HG02970 (cell line): ENCODE data around the gene CACNA2D2.
A peak's percentile ranks its signal among the peaks of the same experiment; 100 is the strongest.

ENCODE experiments used
- ATAC-seq: cut with Tn5 transposase; IDR thresholded peaks from one replicate; pipeline ENCODE4 v1.9.1; 2021; ENCODE audit warnings: mild to moderate bottlenecking, moderate library complexity, moderate number of reproducible peaks; ENCODE audit not compliant: unreplicated experiment, low FRiP score

CACNA2D2 gene

DNA sequence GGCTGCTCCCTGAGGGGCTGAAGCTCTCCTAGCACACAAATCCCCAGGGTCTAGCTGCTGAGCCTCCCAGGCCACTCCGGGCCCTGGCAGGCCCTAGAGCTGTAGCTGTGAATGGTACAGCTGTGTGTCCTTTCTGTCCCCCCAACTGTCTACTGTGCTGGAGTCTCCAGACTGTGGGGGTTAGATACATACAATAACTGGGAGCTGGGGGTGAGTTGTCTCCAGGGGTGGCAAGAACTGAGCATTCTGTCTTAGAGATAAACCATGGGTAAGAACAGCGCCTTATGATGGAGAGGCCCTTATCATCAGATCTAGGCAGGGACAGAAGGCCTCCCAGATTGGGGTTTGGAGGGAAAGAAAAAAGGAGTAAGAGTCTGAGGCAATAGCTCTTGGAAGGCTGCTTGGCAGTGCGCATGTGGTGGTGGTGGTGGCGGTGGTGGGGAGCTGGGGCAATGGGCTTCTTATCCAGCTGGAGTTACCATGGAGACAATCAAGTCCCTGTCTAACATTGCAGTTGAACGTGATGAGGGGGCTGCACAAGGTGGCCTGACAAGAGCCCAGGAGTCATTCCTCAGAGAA is 149.2 kb downstream of the CACNA2D2 start:
- no peak for ATAC-seq

DNA sequence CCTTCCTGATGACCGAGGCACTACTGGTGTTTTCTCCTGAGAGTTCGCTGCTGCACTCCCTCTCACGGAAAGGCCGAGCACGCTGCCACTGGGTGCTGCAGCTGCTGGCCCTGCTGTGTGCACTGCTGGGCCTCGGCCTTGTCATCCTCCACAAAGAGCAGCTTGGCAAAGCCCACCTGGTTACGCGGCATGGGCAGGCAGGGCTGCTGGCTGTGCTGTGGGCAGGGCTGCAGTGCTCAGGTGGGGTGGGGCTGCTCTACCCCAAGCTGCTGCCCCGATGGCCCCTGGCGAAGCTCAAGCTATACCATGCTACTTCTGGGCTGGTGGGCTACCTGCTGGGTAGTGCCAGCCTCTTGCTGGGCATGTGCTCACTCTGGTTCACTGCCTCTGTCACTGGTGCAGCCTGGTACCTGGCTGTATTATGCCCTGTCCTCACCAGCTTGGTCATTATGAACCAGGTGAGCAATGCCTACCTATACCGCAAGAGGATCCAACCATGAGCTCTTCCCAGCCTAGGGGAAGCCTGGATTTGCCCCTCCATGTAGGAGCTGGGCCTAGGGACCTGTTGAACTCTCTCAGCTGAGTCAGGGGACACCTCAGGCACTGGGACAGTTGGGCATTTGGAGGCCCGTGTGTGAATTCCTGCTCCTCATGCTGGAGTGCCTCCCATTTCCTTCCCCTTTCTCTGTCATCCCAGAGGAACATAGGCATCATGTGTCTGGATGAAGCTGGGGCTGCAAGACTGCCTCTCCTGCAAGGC is 150.0 kb downstream of the CACNA2D2 start:
- no peak for ATAC-seq

DNA sequence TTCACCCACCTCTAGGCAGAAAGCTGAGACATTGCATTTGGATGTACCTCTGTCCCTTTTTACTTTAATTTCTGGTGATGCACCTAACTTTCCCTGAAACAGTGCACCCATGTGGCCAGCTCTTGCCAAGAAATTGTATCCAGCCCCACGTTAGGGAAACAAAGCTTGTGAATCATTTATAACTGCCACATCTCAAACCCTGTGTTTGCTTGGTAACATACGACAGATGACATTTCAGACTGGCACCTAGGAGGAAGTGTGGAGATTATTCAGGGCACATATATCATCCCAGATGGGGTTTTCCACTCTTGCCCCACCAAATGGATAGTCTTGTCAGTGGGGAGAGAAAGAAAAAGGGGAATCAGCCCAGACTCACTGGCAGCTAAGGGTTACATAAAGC is 150.7 kb downstream of the CACNA2D2 start:
- no peak for ATAC-seq

DNA sequence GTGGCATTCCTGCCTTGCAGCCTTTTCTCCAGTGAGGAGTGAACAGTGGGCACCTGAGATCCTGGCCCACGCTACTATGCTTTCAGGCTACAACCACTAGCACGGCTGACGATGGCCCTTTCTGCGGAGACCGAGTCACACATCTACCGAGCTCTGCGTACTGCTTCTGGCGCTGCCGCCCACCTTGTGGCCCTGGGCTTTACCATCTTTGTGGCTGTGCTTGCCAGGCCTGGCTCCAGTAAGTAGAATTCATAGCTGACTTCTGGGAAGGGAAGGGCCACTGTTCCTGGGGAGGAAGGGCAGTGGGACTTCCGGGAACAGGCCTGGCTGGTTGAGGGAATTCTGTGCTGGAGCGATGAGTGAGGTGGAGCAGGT is 152.1 kb downstream of the CACNA2D2 start:
- no peak for ATAC-seq

DNA sequence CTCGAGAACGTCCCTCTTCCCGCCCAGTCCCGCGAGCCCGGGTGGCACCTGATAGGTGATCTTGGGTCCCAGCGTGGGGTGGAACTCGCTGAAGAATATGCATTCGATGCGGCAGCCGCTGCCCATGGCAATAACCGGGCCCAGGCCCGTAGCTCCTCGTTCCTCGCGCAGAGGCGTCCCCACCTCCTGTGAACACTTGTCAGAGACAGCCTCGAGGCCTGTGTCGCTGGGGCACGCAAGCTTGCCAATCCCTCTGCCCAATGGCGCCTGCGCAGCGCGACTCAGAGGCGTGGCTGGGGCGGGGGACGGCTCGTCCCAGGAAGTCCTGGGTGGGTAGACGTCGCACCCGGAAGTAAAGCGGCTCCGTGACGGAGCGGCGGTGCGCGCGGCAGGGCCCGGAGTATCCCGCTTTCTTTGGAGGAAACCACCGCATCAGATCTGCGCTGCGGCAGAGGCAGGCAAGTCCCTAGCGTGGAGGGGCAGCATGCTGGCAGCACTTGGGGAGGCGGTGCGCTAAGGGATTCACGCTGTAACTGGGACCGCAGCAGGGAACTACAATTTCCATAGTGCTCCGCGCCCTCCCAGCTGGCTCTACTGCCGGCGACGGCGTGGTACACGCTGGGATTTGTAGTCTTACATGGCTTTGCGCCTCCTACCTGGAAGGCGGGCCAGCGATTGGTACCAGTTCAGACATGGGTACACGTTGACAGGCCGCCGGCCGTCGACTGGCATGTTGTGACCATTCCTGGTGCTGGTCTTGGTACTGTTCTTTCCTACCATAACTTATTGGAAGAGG is 152.7 kb downstream of the CACNA2D2 start, which contains the start of the genes CYB561D2 and NPRL2:
Gene CYB561D2 (plus strand): TSS at position 336 of the 796 bp plus-strand sequence. CDS start 572 bp downstream, outside the sequence.
Gene NPRL2 (minus strand): TSS at position 249 of the 796 bp plus-strand sequence. CDS start 123 bp downstream, at position 126.
- ATAC-seq: peak; percentile 79

DNA sequence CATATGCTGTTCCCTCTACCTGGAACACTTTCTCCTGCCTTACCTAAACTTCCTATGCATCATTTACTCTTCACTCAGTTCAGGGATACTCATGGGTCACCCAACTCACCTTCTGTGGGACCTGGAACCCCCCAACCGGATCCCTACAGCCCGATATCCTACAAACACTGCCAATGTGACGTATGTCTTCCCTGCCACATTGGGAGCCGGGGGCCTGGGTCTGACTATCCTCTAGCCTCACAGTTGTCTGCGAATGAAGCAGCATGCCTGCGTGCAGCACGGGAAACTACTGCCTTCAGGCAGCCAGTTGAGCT is 153.3 kb downstream of the CACNA2D2 start:
- no peak for ATAC-seq

DNA sequence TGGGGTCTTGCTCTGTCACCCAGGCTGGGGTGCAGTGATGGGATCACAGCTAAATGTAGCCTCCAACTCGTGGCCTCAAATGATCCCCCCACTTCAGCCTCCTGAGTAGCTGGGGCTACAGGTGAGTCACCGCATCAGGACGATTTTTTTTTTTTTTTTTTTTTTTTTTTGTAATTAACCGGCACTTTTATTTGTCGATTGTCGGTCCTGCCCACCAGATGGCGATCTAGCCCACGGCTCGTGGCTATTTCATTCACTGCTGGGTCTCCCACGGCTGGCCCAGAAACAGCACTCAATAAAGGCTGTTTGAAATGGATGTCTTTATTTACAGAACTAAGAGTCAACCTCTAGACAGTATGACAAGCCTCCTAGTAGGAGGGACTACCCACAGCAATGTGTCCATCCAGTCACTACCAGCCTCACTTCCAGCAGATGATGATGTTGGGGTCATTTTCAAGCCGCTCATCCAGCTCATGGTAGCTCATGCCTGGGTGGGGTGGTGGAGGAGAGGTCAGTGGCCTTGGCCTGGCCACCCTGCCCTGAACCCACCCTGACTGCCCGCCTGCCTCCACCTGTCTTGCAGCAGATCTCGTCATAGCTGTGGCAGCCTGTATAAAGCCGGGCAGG is 156.1 kb downstream of the CACNA2D2 start:
- no peak for ATAC-seq

DNA sequence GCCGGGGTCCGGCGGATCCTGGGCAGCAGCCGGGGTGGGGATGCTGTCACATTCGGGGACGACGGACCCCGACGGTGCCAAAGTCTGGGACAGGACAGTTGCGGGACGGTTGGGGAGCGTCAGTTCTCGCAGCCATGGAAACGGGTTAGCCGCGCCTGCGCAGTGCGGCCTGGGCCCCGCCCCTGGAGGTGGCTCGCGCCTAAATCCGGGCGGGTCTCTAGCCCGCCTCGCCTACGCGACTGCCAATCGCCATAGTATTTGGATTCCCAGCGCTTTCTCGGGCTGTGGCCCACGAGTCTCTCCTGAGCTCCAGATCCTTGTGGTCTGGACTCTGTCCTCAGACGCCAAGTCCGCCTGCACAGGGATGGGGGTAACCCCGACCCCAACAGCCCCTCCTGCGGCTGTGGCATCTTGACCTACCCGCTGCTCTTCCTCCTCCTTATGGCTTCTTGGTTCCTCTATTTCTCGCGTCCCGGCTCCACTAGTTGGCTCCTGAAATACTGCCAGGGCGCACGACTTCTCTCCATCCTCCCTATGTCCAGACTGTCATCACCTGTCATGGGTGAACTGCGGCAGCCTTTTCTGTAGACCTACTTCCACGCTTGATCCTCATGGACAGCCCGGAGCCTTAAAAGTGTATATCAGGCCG is 157.7 kb downstream of the CACNA2D2 start, which contains the start of gene ZMYND10:
Gene ZMYND10 (minus strand): TSS at position 147 of the 649 bp plus-strand sequence. CDS start 153 bp downstream, outside the sequence.
- ATAC-seq: no peak

DNA sequence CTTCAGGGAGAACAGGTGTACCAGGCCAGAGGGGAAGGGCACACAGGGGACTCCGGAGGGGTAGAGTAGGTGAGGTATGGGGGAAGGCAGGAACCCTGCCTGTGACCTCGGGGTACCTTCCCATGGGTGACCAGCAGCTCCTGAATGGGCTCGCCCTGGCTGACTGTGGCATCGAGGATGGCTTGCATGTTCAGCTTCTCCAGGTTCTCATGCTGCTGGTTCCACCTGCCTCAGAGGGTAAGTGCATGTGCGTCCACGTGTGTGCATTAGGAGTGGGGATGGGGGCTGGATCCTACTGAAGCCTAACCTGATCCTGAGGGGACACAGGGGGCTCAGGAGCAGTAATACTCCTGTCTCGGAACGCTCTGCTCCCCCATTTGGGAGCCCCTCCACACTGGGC is 158.4 kb downstream of the CACNA2D2 start:
- ATAC-seq: no peak

DNA sequence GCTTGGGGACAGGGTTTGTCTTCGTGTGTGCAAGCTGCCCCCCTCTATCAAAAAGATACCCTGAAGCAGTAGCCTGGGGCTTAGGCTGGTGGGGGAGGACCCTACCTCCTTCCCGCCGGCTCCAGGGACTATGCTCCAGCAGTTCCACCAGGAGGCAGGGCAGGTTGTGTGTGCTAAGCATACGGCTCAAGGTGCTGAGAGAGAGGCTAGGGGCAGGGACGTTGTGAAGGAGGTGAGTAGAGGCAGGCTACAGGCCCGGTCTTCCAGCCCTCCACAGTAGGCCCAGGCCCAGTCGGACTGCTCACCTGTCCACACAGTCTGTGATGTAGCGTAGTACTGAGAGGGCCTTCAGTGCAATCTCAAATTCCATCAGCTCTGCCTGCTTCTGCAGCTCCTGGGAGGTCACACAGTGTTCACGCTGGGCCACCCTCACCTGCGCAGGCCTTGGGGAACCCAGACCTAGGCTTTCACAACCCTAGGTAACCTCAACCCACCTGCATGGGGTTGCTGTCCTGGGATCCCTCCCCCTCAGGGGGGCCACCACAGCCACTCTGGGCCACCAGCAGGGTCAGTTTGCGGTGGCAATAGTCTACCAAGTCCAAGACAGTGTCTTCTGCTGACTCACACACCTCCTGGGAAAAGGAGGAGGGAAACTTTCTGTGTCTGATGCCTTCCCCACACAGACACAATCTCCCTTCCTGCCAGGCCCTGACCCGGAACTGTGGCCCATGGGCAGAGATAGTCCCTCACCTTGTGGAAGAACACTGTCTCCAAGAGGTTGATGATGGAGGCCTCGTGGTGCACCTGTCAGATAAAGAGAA is 160.4 kb downstream of the CACNA2D2 start:
- no peak for ATAC-seq

DNA sequence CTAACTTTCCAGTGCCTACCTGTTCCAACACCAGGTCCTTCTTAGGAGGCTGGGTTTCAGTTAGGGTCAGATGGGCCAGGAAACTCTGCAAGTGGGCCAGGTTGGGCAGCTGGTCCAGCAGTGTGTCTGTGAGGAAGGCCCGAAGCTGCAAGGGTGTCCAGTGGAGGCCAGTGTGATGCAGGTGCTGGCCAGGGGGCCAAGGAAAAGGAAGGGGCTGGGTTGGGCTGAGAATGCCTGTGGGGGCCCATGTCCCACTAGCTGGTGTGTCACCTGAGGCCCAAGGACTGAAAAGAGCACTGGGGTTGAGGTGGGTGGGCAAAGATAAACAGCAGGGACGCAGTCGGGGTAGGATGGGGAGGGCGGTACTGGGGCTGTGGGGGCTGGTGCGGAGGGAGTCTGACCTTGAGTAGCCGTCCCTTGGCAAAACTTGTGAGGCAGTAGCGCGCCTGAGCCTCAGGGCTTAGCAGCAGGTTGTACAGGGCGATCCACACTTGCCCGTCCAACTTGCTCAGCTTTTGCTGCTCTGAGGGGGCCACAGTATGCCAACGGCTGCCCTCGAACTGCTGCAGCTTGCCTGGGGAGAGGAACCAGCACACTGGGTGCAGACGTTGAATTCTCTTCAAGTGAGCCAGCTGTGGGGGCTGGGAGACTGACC is 161.3 kb downstream of the CACNA2D2 start:
- ATAC-seq: no peak

DNA sequence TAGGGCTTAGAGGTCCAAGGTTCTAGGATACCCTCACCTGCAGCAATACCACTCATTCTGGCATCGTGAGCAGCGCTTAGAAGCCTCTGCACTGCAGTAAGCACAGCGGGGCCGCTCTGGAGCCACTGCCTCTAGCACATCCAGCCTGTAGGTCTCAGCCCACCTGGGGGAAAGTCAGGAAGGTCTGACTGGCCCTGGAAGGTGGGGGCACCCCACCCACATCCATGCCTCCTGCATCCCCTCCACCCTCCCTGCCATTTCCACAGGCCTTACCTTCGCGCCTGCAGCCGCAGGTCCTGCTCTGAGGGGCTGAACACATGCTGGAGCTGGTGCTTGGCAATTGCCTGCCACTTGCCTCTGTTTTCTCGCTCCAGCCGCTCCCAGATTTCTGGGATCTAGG is 161.9 kb downstream of the CACNA2D2 start:
- no peak for ATAC-seq

DNA sequence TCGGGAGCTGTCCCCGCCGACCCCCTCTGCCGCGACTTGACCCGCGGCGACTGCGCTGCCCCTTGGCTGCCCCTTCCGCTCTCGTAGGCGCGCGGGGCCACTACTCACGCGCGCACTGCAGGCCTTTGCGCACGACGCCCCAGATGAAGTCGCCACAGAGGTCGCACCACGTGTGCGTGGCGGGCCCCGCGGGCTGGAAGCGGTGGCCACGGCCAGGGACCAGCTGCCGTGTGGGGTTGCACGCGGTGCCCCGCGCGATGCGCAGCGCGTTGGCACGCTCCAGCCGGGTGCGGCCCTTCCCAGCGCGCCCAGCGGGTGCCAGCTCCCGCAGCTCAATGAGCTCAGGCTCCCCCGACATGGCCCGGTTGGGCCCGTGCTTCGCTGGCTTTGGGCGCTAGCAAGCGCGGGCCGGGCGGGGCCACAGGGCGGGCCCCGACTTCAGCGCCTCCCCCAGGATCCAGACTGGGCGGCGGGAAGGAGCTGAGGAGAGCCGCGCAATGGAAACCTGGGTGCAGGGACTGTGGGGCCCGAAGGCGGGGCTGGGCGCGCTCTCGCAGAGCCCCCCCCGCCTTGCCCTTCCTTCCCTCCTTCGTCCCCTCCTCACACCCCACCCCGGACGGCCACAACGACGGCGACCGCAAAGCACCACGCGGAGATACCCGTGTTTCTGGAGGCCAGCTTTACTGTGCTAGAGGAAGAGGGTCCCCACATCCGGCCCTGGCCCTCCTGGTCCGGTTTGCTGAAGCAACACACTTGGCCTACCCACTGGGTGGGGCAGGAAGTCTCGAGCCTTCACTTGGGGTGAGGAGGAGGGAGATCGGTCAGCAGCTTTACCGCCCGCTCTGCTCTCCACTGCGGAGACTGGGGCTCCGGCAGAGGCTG is 162.7 kb downstream of the CACNA2D2 start, which contains the start of gene RASSF1:
Gene RASSF1 (minus strand): TSS at position 389 of the 882 bp plus-strand sequence. CDS start 31 bp downstream, at position 358.
- ATAC-seq: no peak

DNA sequence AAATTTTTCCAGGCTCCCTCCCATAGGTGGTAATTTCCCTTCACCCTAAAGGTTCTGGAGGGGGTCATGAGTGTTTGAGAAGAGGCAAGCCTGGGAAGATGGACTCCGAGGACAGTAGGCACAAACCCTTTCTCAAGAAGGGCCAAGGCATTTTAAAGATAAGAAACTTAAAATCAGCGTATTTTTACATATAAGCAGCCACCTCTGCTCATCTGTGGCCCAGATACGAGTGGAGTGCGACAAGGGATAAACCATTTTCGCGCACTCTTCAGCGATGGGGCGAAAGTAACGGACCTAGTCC is 163.3 kb downstream of the CACNA2D2 start:
- ATAC-seq: no peak

DNA sequence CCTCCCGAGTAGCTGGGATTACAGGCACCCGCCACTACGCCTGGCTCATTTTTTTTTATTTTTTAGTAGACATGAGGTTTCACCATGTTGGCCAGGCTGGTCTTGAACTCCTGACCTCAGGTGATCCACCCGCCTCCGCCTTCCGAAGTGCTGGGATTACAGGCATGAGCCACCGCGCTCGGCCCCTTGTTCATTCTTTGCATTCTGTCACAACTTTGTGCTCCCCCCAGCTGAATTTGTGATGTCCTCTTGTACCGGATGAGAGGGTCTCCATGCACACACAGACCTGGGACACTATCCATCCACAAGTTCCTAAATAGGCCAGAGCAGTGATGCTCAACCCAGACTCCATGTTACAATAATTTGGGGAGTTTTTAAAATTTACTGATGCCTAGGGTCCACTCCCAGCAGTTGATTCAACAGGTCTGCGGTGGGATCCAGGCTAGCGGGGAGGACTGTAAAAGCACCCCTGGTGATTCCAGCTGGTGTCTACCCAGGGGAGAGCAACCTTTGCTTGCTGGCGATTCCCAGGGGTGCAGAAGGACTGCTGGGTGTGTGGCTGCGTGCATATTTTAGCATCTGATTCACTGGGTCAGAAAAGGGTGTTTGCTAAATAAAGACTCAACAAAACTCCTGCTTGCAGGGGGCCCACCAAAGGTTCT is 163.8 kb downstream of the CACNA2D2 start:
- no peak for ATAC-seq

DNA sequence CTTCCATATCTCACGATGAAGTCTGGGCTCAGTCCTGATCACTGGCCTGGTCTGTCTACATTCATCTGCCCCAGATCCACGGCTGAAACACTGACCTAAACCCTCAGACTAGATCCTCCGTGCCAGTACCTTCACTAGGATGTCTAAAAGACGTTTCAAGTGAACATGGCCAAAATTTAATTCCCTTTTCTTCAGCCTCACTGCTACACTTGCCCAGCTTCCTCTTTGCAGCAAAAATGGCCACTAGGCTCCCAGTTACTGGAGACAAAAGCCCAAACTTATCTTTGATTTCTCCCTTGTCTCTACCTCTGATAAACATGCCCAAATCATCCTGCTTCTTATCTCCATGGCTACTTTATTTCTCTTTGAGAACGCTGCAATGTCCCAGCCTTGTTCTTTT is 164.5 kb downstream of the CACNA2D2 start:
- no peak for ATAC-seq

DNA sequence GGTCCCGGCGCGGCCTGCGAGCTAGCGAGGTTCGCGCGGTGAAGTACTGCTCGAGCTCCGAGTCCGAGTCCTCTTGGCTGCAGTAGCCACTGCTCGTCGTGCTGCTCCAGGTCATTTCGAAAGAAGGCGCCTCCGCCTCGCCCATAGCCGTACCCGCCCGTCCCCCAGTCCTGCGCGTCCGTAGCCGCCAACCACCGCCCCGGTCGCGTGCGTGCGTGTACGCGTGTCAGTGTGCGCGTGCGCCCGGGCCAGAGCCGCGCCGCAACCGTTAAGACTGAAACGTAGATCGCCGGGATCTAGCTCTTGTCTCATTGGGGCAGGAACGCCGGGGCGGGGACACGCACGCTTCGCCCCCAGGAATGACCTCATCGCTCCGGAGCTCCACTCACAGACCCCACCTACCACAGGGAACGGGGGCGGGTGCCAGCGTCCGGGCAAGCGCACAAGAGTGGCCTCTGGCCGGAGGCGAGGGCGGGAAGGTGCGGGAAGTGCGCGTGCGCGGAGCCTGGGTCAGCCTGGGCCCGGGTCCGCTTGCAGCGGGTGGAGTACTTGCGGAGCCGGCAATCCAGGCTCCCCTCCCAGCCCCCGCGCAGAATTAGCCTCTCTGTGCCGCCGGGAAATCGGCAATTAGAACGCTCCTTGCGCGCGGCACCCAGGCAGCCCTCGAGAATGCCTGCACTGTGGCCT is 166.1 kb downstream of the CACNA2D2 start:
- peak; percentile 85 for ATAC-seq
